H1 (cell line): ENCODE data around the gene NOS3. TPM values are rescaled to one million over a fixed set of nuclear protein-coding genes. Genes with fewer than 3 reads are reported as not detected.

Experiments used
- CTCF ChIA-PET: fragments of 300-600 bp; sonication (Branson Sonifier 250); formaldehyde crosslinking; loops from one replicate; lab custom pipeline; 2021; ENCODE audit not compliant: partially characterized antibody; lab: Charles Lee
- POLR2A ChIA-PET: fragments of 300-600 bp; sonication (Branson Sonifier 250); formaldehyde crosslinking; loops from one replicate; lab custom pipeline; 2021; ENCODE audit warnings: inconsistent platforms; ENCODE audit not compliant: partially characterized antibody; lab: Charles Lee
- DNase-seq, 2 experiments: peaks; one replicate each; pipeline versions ENCODE4 v3.0.0 to v3.0.0-alpha.2; 2010 to 2022; ENCODE audit warnings: low spot score in 2 of 2, low read depth in 1 of 2, mixed read lengths in 1 of 2
- FAIRE-seq: peaks from 2 replicates; lab custom pipeline; 2011; peaks lifted over from hg19 to GRCh38; lab: Jason Lieb, UNC
- H2AFZ ChIP-seq: 2 replicates; pipeline ENCODE4 v1.8.1; 2012; ENCODE audit warnings: low read length, inconsistent platforms
- H2AK5ac ChIP-seq: 2 replicates; pipeline ENCODE4 v1.6.1; 2013; ENCODE audit warnings: low read depth, low read length
- H2BK120ac ChIP-seq: replicated peaks from 2 replicates; pipeline ENCODE3; 2013; ENCODE audit warnings: low read depth, low read length, inconsistent platforms
- H2BK12ac ChIP-seq: 2 replicates; pipeline ENCODE4 v1.6.1; 2013; ENCODE audit warnings: low read depth, low read length
- H2BK15ac ChIP-seq: 2 replicates; pipeline ENCODE4 v1.6.1; 2013; ENCODE audit warnings: low read length
- H2BK20ac ChIP-seq: 2 replicates; pipeline ENCODE4 v1.6.1; 2013; ENCODE audit warnings: low read length
- H2BK5ac ChIP-seq: 2 replicates; pipeline ENCODE4 v1.6.1; 2013; ENCODE audit warnings: low read depth, low read length
- H3K14ac ChIP-seq: 2 replicates; pipeline ENCODE4 v1.6.1; 2013; ENCODE audit warnings: inconsistent platforms; ENCODE audit not compliant: insufficient read length
- H3K18ac ChIP-seq: 2 replicates; pipeline ENCODE4 v1.6.1; 2013; ENCODE audit warnings: low read length; ENCODE audit errors: extremely low read depth
- H3K23ac ChIP-seq: 2 replicates; pipeline ENCODE4 v1.6.1; 2013; ENCODE audit warnings: inconsistent platforms; ENCODE audit not compliant: insufficient read length
- H3K23me2 ChIP-seq: 2 replicates; pipeline ENCODE4 v1.6.1; 2013; ENCODE audit warnings: low read depth, low read length
- H3K27ac ChIP-seq: 2 replicates; pipeline ENCODE4 v1.6.1; 2011; ENCODE audit warnings: low read depth, low read length, inconsistent platforms
- H3K27me3 ChIP-seq, 4 experiments: replicated peaks in 1 of 4; 1 replicate in 1 of 4; 2 replicates in 3 of 4; pipeline versions ENCODE4 v1.6.1 to v1.8.1; 2011 to 2013; ENCODE audit warnings: low read length in 3 of 4, mild to moderate bottlenecking in 3 of 4, inconsistent platforms in 2 of 4, mixed read lengths in 2 of 4, moderate library complexity in 1 of 4; ENCODE audit not compliant: control insufficient read depth in 3 of 4, insufficient read depth in 3 of 4; ENCODE audit errors: extremely low read depth in 1 of 4
- H3K36me3 ChIP-seq, 4 experiments: 2 replicates each; pipeline versions ENCODE4 v1.6.1 to v1.8.1; 2011 to 2013; ENCODE audit warnings: mild to moderate bottlenecking in 4 of 4, low read length in 3 of 4, moderate library complexity in 2 of 4, control low read depth in 1 of 4, inconsistent platforms in 1 of 4; ENCODE audit not compliant: insufficient read depth in 4 of 4, control insufficient read depth in 2 of 4
- H3K4ac ChIP-seq: replicated peaks from 2 replicates; pipeline ENCODE3; 2013; ENCODE audit warnings: low read length, low read depth, mixed read lengths, inconsistent platforms; ENCODE audit not compliant: insufficient read length
- H3K4me1 ChIP-seq, 4 experiments: replicated peaks in 1 of 4; 1 replicate in 1 of 4; 2 replicates in 3 of 4; pipeline versions ENCODE4 v1.6.1 to v1.8.1; 2011 to 2013; ENCODE audit warnings: low read length in 3 of 4, inconsistent platforms in 2 of 4, mixed read lengths in 1 of 4; ENCODE audit not compliant: insufficient read depth in 4 of 4, control insufficient read depth in 3 of 4
- H3K4me2 ChIP-seq, 2 experiments: 2 replicates each; pipeline versions ENCODE4 v1.6.1 to v1.8.1; 2011 to 2013; ENCODE audit warnings: low read depth in 2 of 2, low read length in 2 of 2, control low read depth in 1 of 2, inconsistent platforms in 1 of 2, mild to moderate bottlenecking in 1 of 2; ENCODE audit not compliant: insufficient read depth in 1 of 2
- H3K4me3 ChIP-seq, 4 experiments: fragments of 200-600, 300-600 bp in 1 of 4; sonication (generic), shearing (Covaris generic), sonication (Bioruptor Twin) in 1 of 4; 2 replicates each; pipeline versions ENCODE4 v1.5.1 to v1.8.1; 2011 to 2016; ENCODE audit warnings: low read length in 4 of 4, low read depth in 3 of 4, control low read depth in 2 of 4, inconsistent platforms in 2 of 4, mild to moderate bottlenecking in 2 of 4, mixed read lengths in 1 of 4, moderate library complexity in 1 of 4; ENCODE audit not compliant: insufficient read depth in 2 of 4; ENCODE audit errors: extremely low read depth in 1 of 4
- H3K56ac ChIP-seq: replicated peaks from 2 replicates; pipeline ENCODE3; 2013; ENCODE audit warnings: low read depth, mild to moderate bottlenecking, mixed read lengths, low read length, inconsistent platforms; ENCODE audit not compliant: insufficient read length
- H3K79me1 ChIP-seq: 2 replicates; pipeline ENCODE4 v1.6.1; 2013; ENCODE audit warnings: low read depth, low read length, control low read depth
- H3K79me2 ChIP-seq, 2 experiments: 2 replicates each; pipeline versions ENCODE4 v1.6.1 to v1.8.1; 2012 to 2013; ENCODE audit warnings: low read length in 2 of 2, mild to moderate bottlenecking in 2 of 2, inconsistent platforms in 1 of 2; ENCODE audit not compliant: insufficient read depth in 2 of 2, control insufficient read depth in 1 of 2
- H3K9ac ChIP-seq, 4 experiments: replicated peaks in 1 of 4; 1 replicate in 1 of 4; 2 replicates in 3 of 4; pipeline versions ENCODE4 v1.6.1 to v1.8.1; 2011 to 2013; ENCODE audit warnings: low read depth in 3 of 4, low read length in 3 of 4, control low read depth in 2 of 4, mild to moderate bottlenecking in 2 of 4, moderate library complexity in 2 of 4, inconsistent platforms in 1 of 4; ENCODE audit errors: extremely low read depth in 1 of 4
- H3K9me3 ChIP-seq, 2 experiments: 2 replicates each; pipeline versions ENCODE4 v1.6.1 to v1.8.1; 2012 to 2013; ENCODE audit warnings: mild to moderate bottlenecking in 2 of 2, moderate library complexity in 2 of 2, control low read depth in 1 of 2, inconsistent platforms in 1 of 2, low read depth in 1 of 2, low read length in 1 of 2, mixed read lengths in 1 of 2; ENCODE audit not compliant: insufficient read depth in 2 of 2
- H4K20me1 ChIP-seq, 2 experiments: replicated peaks in 1 of 2; 2 replicates each; pipeline versions ENCODE3 to v1.8.1; 2011 to 2013; ENCODE audit warnings: inconsistent platforms in 2 of 2, low read length in 2 of 2, mild to moderate bottlenecking in 1 of 2; ENCODE audit not compliant: insufficient read depth in 2 of 2, control insufficient read depth in 1 of 2
- H4K5ac ChIP-seq: 2 replicates; pipeline ENCODE4 v1.6.1; 2013; ENCODE audit warnings: low read length, low read depth, mixed read lengths, inconsistent platforms; ENCODE audit not compliant: insufficient read length
- H4K8ac ChIP-seq: 2 replicates; pipeline ENCODE4 v1.8.0; 2013; ENCODE audit warnings: mild to moderate bottlenecking, moderate library complexity, low read length, inconsistent platforms; ENCODE audit not compliant: insufficient read depth; ENCODE audit errors: extremely low read depth
- H4K91ac ChIP-seq: replicated peaks from 2 replicates; pipeline ENCODE3; 2013; ENCODE audit warnings: low read length, mixed read lengths, inconsistent platforms; ENCODE audit not compliant: insufficient read length
- CBX5 ChIP-seq: fragments of 300-800, 300-1000 bp; sonication (generic); IDR thresholded peaks from 2 replicates; pipeline ENCODE4 v1.7.1; 2016; ENCODE audit warnings: antibody characterized with exemption, low read length, low read depth
- CTCF ChIP-seq, 3 experiments: IDR thresholded peaks; 1 replicate in 2 of 3; 2 replicates in 1 of 3; pipeline versions ENCODE4 v1.5.1 to v1.6.1; 2011; ENCODE audit warnings: low read length in 3 of 3, mild to moderate bottlenecking in 3 of 3, inconsistent platforms in 2 of 3, low read depth in 1 of 3, moderate library complexity in 1 of 3; ENCODE audit not compliant: insufficient read depth in 1 of 3; ENCODE audit errors: control extremely low read depth in 1 of 3
- HDAC2 ChIP-seq, 2 experiments: fragments of 300-600 bp in 1 of 2; sonication (generic) in 1 of 2; IDR thresholded peaks; 2 replicates each; pipeline ENCODE4 v1.6.1; 2011 to 2012; ENCODE audit warnings: low read depth in 2 of 2, low read length in 2 of 2, mild to moderate bottlenecking in 2 of 2, moderate library complexity in 2 of 2, borderline replicate concordance in 1 of 2, inconsistent platforms in 1 of 2
- MAFK ChIP-seq: IDR thresholded peaks from 2 replicates; pipeline ENCODE4 v1.6.1; 2012; ENCODE audit warnings: low read depth, mild to moderate bottlenecking, improper control_type of control experiment, low read length
- PHF8 ChIP-seq: fragments of 200-600 bp; sonication (generic); conservative IDR thresholded peaks from 2 replicates; pipeline ENCODE4 v1.7.1; 2012; ENCODE audit warnings: low read depth, mild to moderate bottlenecking, inconsistent platforms, low read length, moderate library complexity
- RFX5 ChIP-seq: IDR thresholded peaks from 2 replicates; pipeline ENCODE4 v1.6.1; 2011; ENCODE audit warnings: low read depth, low read length, improper control_type of control experiment, borderline replicate concordance
- SP1 ChIP-seq: IDR thresholded peaks from 2 replicates; pipeline ENCODE4 v1.6.1; 2011; ENCODE audit warnings: low read depth, low read length
- SP2 ChIP-seq: IDR thresholded peaks from 2 replicates; pipeline ENCODE4 v1.6.1; 2012; ENCODE audit warnings: mild to moderate bottlenecking, low read length, inconsistent platforms
- SUZ12 ChIP-seq: fragments of 200-600 bp; sonication (generic); IDR thresholded peaks from 2 replicates; pipeline ENCODE4 v1.6.1; 2012; ENCODE audit warnings: mild to moderate bottlenecking, inconsistent platforms, low read length, moderate library complexity, mixed read lengths
- TAF1 ChIP-seq: IDR thresholded peaks from 2 replicates; pipeline ENCODE4 v1.6.1; 2011; ENCODE audit warnings: mild to moderate bottlenecking, low read depth, low read length
- WGBS, 2 experiments: shearing (Covaris generic) in 1 of 2; methylation state at CpG; one replicate each; pipeline versions ENCODE4 v1.1.6 to v1.1.7; 2013 to 2015; ENCODE audit warnings: low lambda C conversion rate in 2 of 2, mixed read lengths in 2 of 2, inconsistent platforms in 1 of 2, low coverage in 1 of 2, missing lambda C conversion rate in 1 of 2; ENCODE audit not compliant: insufficient replicate concordance in 2 of 2, insufficient coverage in 1 of 2, insufficient read length in 1 of 2; ENCODE audit errors: extremely low coverage in 1 of 2, missing lambda C conversion rate in 1 of 2; 5-methylcytosine and 5-hydroxymethylcytosine counted together
- polyA plus RNA-seq, 7 experiments: library from polyadenylated mRNA; depleted of rRNA in 3 of 7; stranded (reverse) in 5 of 7; unstranded in 2 of 7; fragments of >200 nt in 5 of 7; fragments of 200-250 nt in 2 of 7; gene quantifications; 1 replicate in 5 of 7; 2 replicates in 1 of 7; 4 replicates in 1 of 7; pipeline versions ENCODE4 v1.2.1 to v1.2.3, GENCODE V29; 2011 to 2013; ENCODE audit warnings: missing spikeins in 2 of 7, mixed read lengths in 2 of 7
- total RNA-seq: library from RNA; stranded (reverse); fragmentation: NEBNext Ultra II Directional; extraction: Animal tissue kit (Norgen Biotek cat#: 25700); gene quantifications from 2 replicates; pipeline ENCODE4 v1.2.1, GENCODE V29; 2021

NOS3 gene
- total and polyA plus RNA-seq, 2 of the 8 experiments (the other 6 are each of a cell fraction or from before 2014, with no cell fraction given): 4.4 to 16.2 TPM

DNA sequence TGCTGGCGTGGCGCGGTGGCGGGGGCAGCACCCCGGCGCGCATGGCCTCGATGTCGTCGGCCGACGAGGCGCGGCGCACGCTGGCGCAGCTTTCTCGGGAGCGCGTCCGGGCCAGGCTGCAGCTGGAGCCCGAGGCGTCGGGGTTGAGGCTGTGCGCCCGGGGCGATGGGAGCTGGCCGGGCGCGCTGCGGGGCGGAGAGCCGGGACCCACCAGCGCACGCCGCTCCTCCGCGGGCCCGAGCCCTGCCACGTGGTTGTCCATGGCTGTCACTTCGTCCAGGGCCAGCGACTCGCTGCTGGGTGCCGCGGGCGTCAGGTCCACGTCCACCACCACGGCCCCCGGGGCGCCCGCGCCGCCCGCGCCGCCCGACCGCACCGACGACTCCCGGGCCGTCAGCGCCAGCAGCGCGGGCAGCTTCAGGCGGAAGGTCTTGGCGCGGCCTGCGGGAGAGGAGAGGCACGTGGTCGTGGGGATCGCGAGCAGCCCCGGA, 32.7 kb upstream of the NOS3 start:
- ChIA-PET POLR2A (interaction anchor here (1.2 kb wide), 1 partner anchor 10 kb away, joined by 4 read pairs; no protein-coding TSS in a partner anchor), CTCF (interaction anchor here (1.0 to 25.2 kb wide), 6 partner anchors 9 to 60 kb away, joined by 3 to 797 read pairs (median 8); partner anchors contain the start of gene KCNH2)
- Histone ChIP-seq H3K79me2 (no peaks in the 10 kb centered on the region), H4K8ac (0 out of 2 replicates have a peak overlapping the region, but pooled peaks have one; percentile 20), H2AFZ (no peak overlapping the region), H3K23ac (no peak overlapping the region), H3K56ac (no peak overlapping the region), H3K18ac (no peak overlapping the region), H3K14ac (no peak overlapping the region), H3K23me2 (no peaks in the 10 kb centered on the region; the same call in 1 of the 2 replicates), H2BK5ac (no peak overlapping the region), H2BK12ac (no peak overlapping the region), H4K20me1 (peaks cover 0 to 1% of the 10 kb centered on the region in 2 experiments), H3K4me1 (peaks cover 0 to 17% (median 11%) of the 10 kb centered on the region in 4 experiments; a peak in 5 of 7 replicates), H4K5ac (no peak overlapping the region), H3K4me2 (peak overlapping the region in 1 of 2 experiments; percentile 19; a peak in 1 of 4 replicates), H3K9me3 (no peaks in the 10 kb centered on the region), H2BK120ac (no peak overlapping the region), H3K4me3 (no peak overlapping the region), H3K9ac (no peak overlapping the region), H3K79me1 (no peaks in the 10 kb centered on the region), H2AK5ac (no peak overlapping the region), H3K27ac (no peak overlapping the region), H3K27me3 (peaks cover 0 to 27% (median 14%) of the 10 kb centered on the region in 4 experiments; a peak in 5 of 7 replicates), H3K4ac (no peak overlapping the region), H4K91ac (no peak overlapping the region), H3K36me3 (no peaks in the 10 kb centered on the region; a peak in 1 of 8 replicates), H2BK20ac (no peak overlapping the region), H2BK15ac (no peak overlapping the region)
- FAIRE-seq (no peak), DNase-seq (peak in 1 of 2 experiments; percentile 63)
- 70% methylated on average over 64 of the region's 74 CpGs; no CpG with 5 or more reads in 1 of the 2 experiments for WGBS, 2 experiments
- no peak for TF ChIP-seq RFX5
- TF ChIP-seq PHF8: no peak
- no peak for TF ChIP-seq CBX5
- TF ChIP-seq HDAC2 (IDR thresholded peaks at IDR 0.05; ENCODE audit: borderline replicate concordance in 1 of 2, low read depth in 2 of 2, low read length in 2 of 2): no peak
- no peak for TF ChIP-seq SUZ12
- TF ChIP-seq TAF1: no peak
- TF ChIP-seq SP1: no peak
- TF ChIP-seq SP2: no peak
- no peak for TF ChIP-seq CTCF (IDR thresholded peaks at IDR 0.05; ENCODE audit: control extremely low read depth in 1 of 3, insufficient read depth in 1 of 3, low read depth in 1 of 3, low read length in 3 of 3)
- TF ChIP-seq MAFK: no peak
